DOHH2 (cell line): ENCODE data around the gene PSME2.

Source experiments
- H3F3A ChIP-seq: fragments of 200-600 bp; sonication (generic), shearing (Covaris generic); 2 replicates; pipeline ENCODE4 v1.6.0; 2016; ENCODE audit warnings: antibody characterized with exemption, mild to moderate bottlenecking; ENCODE audit not compliant: control insufficient read depth, insufficient read depth
- H3K27ac ChIP-seq: fragments of 200-600 bp; sonication (generic); 2 replicates; pipeline ENCODE4 v1.5.1; 2014; ENCODE audit warnings: low read depth, mild to moderate bottlenecking, low read length, moderate library complexity
- H3K27me3 ChIP-seq: fragments of 200-600 bp; sonication (generic); 2 replicates; pipeline ENCODE4 v1.6.1; 2014; ENCODE audit warnings: mild to moderate bottlenecking, low read length, mixed read lengths; ENCODE audit not compliant: control insufficient read depth
- H3K36me3 ChIP-seq: fragments of 200-600 bp; sonication (generic); 2 replicates; pipeline ENCODE4 v1.6.1; 2014; ENCODE audit warnings: mild to moderate bottlenecking, low read length, moderate library complexity, mixed read lengths; ENCODE audit not compliant: control insufficient read depth
- H3K4me1 ChIP-seq: fragments of 200-600 bp; sonication (generic); 2 replicates; pipeline ENCODE4 v1.6.1; 2014; ENCODE audit warnings: mild to moderate bottlenecking, low read length, mixed read lengths; ENCODE audit not compliant: control insufficient read depth
- H3K4me2 ChIP-seq: fragments of 200-600 bp; sonication (generic); 2 replicates; pipeline ENCODE4 v1.6.0; 2014; ENCODE audit warnings: mild to moderate bottlenecking, low read length, moderate library complexity
- H3K4me3 ChIP-seq: fragments of 200-600 bp; sonication (generic); 2 replicates; pipeline ENCODE4 v1.5.1; 2014; ENCODE audit warnings: mild to moderate bottlenecking, low read length, mixed read lengths
- H3K79me2 ChIP-seq: fragments of 200-600 bp; sonication (generic); 2 replicates; pipeline ENCODE4 v1.6.1; 2014; ENCODE audit warnings: mild to moderate bottlenecking, low read length, mixed read lengths; ENCODE audit not compliant: control insufficient read depth
- H3K9me2 ChIP-seq: fragments of 200-600 bp; sonication (generic); replicated peaks from 2 replicates; pipeline ENCODE4 v1.6.1; 2014; ENCODE audit warnings: mild to moderate bottlenecking, low read length, mixed read lengths; ENCODE audit not compliant: control insufficient read depth
- H3K9me3 ChIP-seq: fragments of 200-600 bp; sonication (generic); 2 replicates; pipeline ENCODE4 v1.6.1; 2014; ENCODE audit warnings: antibody characterized with exemption, low read length, mixed read lengths; ENCODE audit not compliant: control insufficient read depth, insufficient read depth
- H4K20me1 ChIP-seq: fragments of 200-600 bp; sonication (generic); 2 replicates; pipeline ENCODE4 v1.6.0; 2014; ENCODE audit warnings: low read depth, mild to moderate bottlenecking, antibody characterized with exemption, low read length, moderate library complexity; ENCODE audit not compliant: control insufficient read depth, insufficient read depth
- CTCF ChIP-seq: fragments of 200-600 bp; sonication (generic); IDR thresholded peaks from one replicate; pipeline ENCODE4 v1.5.1; 2014; ENCODE audit warnings: antibody characterized with exemption, mild to moderate bottlenecking, low read depth, low read length; ENCODE audit not compliant: poor library complexity, severe bottlenecking
- EZH2phosphoT487 ChIP-seq: fragments of 200-600 bp; sonication (generic); IDR thresholded peaks from 2 replicates; pipeline ENCODE4 v1.6.1; 2017; ENCODE audit warnings: borderline replicate concordance, mild to moderate bottlenecking, antibody characterized with exemption, low read length, moderate library complexity, mixed read lengths

The PSME2 gene

GRCh38 chr14:24189460-24189859 lies 43.0 kb upstream of the PSME2 start:
- Histone ChIP-seq H3K79me2 (peaks cover 37% of the 10 kb centered on the region), H3F3A (peaks cover 19% of the 10 kb centered on the region), H3K9me2 (no peaks in the 10 kb centered on the region), H3K36me3 (peaks cover 71% of the 10 kb centered on the region), H3K4me2 (peak overlapping the region; percentile 90), H3K4me1 (peaks cover 27% of the 10 kb centered on the region), H3K27ac (peak overlapping the region; percentile 25; the same call in 1 of the 2 replicates), H3K9me3 (no peaks in the 10 kb centered on the region), H3K27me3 (no peaks in the 10 kb centered on the region), H4K20me1 (no peaks in the 10 kb centered on the region), H3K4me3 (peak overlapping the region; percentile 80)
- TF ChIP-seq EZH2phosphoT487 (no peak), CTCF (no peak)

- no peak for TF ChIP-seq CTCF
- TF ChIP-seq EZH2phosphoT487: no peak
These were observed 42.6 kb upstream of the PSME2 start for GRCh38 chr14:24189059-24189375.

GRCh38 chr14:24188251-24189058 lies 42.0 kb upstream of the PSME2 start, which contains the start of gene IPO4:
Gene IPO4, minus strand, starts transcription at chr14:24188816. Its CDS starts 29 bp downstream, at chr14:24188787.
- Histone ChIP-seq H3K9me2 (no peaks in the 10 kb centered on the region), H3K4me1 (peaks cover 21% of the 10 kb centered on the region), H3K4me2 (peak within 1 kb of the TSS; percentile 90), H3K9me3 (no peaks in the 10 kb centered on the region), H3K27ac (peak within 1 kb of the TSS; percentile 48), H3F3A (peaks cover 13% of the 10 kb centered on the region), H3K79me2 (peaks cover 30% of the 10 kb centered on the region), H3K36me3 (peaks cover 73% of the 10 kb centered on the region), H3K4me3 (peak within 1 kb of the TSS; percentile 80), H3K27me3 (no peaks in the 10 kb centered on the region), H4K20me1 (no peaks in the 10 kb centered on the region)
- TF ChIP-seq EZH2phosphoT487 (no peak), CTCF (no peak)

More at GRCh38 chr14:24189059-24189375, 42.6 kb upstream of the PSME2 start:
- Histone ChIP-seq H3K36me3 (peaks cover 71% of the 10 kb centered on the region), H4K20me1 (no peaks in the 10 kb centered on the region), H3K4me1 (peaks cover 23% of the 10 kb centered on the region), H3K27me3 (no peaks in the 10 kb centered on the region), H3K4me2 (peak overlapping the region; percentile 90), H3K79me2 (peaks cover 32% of the 10 kb centered on the region), H3K27ac (peak overlapping the region; percentile 25; the same call in 1 of the 2 replicates), H3K4me3 (peak overlapping the region; percentile 80), H3F3A (peaks cover 14% of the 10 kb centered on the region), H3K9me3 (no peaks in the 10 kb centered on the region), H3K9me2 (no peaks in the 10 kb centered on the region)
